Measurements from ENCODE around the gene FLNA. TPM values are rescaled to one million over a fixed set of nuclear protein-coding genes. Genes with fewer than 3 reads are reported as not detected.

Gene FLNA
- total RNA-seq, 1 experiment from 2014 or later = 1,210 TPM

DNA sequence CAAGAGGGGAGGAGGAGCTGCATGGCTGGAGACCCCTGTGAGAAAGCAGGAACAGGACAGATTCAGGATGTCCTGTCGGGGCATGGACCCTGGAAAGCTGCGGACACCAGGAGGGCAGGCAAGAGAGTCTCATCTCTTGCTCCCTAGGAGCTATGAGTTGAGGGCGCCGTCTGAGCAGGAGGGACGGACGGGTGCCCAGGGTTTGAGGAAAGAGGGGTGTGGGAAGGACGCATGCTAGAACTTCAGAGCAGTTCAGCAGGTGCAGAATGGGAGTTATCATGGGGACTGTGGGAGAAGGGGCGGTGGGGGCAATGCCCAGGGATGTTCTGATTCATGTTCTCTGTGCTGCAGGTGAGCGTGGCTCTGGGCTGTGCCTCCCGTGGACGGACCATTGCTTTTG, 54.0 kb downstream of the FLNA start:
- H3K9me3 ChIP-seq (ENCODE audit: low read depth, low read length, poor library complexity, severe bottlenecking) = no peaks in the 10 kb centered on the region
- ChIA-PET POLR2A (ENCODE audit: low non-redundant PET) (no interaction called here), CTCF (no interaction called here)
- peaks cover 23% of the 10 kb centered on the region for H3K27me3 ChIP-seq (replicated peaks; ENCODE audit: insufficient read depth, low read depth, low read length, poor library complexity)
- H3K4me1 ChIP-seq (ENCODE audit: insufficient read depth, low read length, poor library complexity, severe bottlenecking) = no peaks in the 10 kb centered on the region
- H3K4me3 ChIP-seq (ENCODE audit: low read depth, low read length, poor library complexity, severe bottlenecking) = no peak overlapping the region
- no peak for DNase-seq (ENCODE audit: low spot score)
- TF ChIP-seq EZH2 (IDR thresholded peaks at IDR 0.05; ENCODE audit: borderline replicate concordance, low read depth, low read length, poor library complexity, severe bottlenecking) = no peak
- TF ChIP-seq, protein P1, sequence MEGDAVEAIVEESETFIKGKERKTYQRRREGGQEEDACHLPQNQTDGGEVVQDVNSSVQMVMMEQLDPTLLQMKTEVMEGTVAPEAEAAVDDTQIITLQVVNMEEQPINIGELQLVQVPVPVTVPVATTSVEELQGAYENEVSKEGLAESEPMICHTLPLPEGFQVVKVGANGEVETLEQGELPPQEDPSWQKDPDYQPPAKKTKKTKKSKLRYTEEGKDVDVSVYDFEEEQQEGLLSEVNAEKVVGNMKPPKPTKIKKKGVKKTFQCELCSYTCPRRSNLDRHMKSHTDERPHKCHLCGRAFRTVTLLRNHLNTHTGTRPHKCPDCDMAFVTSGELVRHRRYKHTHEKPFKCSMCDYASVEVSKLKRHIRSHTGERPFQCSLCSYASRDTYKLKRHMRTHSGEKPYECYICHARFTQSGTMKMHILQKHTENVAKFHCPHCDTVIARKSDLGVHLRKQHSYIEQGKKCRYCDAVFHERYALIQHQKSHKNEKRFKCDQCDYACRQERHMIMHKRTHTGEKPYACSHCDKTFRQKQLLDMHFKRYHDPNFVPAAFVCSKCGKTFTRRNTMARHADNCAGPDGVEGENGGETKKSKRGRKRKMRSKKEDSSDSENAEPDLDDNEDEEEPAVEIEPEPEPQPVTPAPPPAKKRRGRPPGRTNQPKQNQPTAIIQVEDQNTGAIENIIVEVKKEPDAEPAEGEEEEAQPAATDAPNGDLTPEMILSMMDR (conservative IDR thresholded peaks at IDR 0.05; ENCODE audit: low read depth, low read length) = no peak
- no peaks in the 10 kb centered on the region for H3K36me3 ChIP-seq (ENCODE audit: insufficient read depth, low read length, poor library complexity, severe bottlenecking)
- no TSS peak for BruUV-seq (replicated peaks)
- intact Hi-C loops (cut with micrococcal nuclease; ENCODE audit: unreplicated experiment) = no loop called here
- no peak overlapping the region for H3K27ac ChIP-seq (ENCODE audit: low read depth, low read length, poor library complexity, severe bottlenecking)

DNA sequence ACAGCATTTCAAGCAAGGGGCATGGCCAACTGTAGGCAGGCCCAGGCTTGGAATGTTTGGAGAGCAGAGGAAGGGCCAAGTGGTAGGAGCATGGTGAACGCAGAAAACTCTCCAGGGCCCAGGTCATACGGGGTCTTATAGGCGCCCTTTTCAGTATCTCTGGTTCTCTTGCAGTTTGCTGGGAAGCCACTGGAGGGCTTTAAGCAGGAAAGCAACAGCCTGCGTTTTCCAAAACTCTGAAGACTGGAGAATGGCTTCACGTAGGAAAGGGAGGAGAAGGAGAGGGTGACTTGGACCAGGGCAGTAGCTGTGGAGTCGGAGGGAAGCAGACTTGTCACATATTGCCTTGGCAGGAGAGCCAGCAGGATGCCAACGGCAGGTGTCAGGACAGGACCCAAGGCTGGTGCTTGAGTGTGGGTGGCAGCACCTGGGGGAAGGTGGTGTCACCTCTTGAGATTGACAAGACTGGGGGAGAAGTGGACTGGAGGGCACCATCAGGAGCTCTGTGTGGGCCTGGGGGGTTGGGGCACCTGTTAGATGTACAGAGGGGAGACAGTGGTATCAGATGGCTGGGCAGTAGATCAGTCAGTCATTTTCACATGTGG, 56.9 kb downstream of the FLNA start:
- Histone ChIP-seq H3K36me3 (ENCODE audit: insufficient read depth, low read length, poor library complexity, severe bottlenecking) (no peaks in the 10 kb centered on the region), H3K27me3 (replicated peaks; ENCODE audit: insufficient read depth, low read depth, low read length, poor library complexity) (peaks cover under 1% of the 10 kb centered on the region), H3K27ac (ENCODE audit: low read depth, low read length, poor library complexity, severe bottlenecking) (no peak overlapping the region), H3K9me3 (ENCODE audit: low read depth, low read length, poor library complexity, severe bottlenecking) (no peaks in the 10 kb centered on the region), H3K4me1 (ENCODE audit: insufficient read depth, low read length, poor library complexity, severe bottlenecking) (no peaks in the 10 kb centered on the region), H3K4me3 (ENCODE audit: low read depth, low read length, poor library complexity, severe bottlenecking) (no peak overlapping the region)
- no TSS peak for BruUV-seq (replicated peaks)
- no peak for TF ChIP-seq EZH2 (IDR thresholded peaks at IDR 0.05; ENCODE audit: borderline replicate concordance, low read depth, low read length, poor library complexity, severe bottlenecking)
- TF ChIP-seq, protein P1 (conservative IDR thresholded peaks at IDR 0.05; ENCODE audit: low read depth, low read length) = peak; percentile 61
- CTCF ChIA-PET = no interaction called here
- intact Hi-C loops (cut with micrococcal nuclease; ENCODE audit: unreplicated experiment) = no loop called here
- peak; percentile 42 for DNase-seq (ENCODE audit: low spot score)
- POLR2A ChIA-PET (ENCODE audit: low non-redundant PET) = no interaction called here

DNA sequence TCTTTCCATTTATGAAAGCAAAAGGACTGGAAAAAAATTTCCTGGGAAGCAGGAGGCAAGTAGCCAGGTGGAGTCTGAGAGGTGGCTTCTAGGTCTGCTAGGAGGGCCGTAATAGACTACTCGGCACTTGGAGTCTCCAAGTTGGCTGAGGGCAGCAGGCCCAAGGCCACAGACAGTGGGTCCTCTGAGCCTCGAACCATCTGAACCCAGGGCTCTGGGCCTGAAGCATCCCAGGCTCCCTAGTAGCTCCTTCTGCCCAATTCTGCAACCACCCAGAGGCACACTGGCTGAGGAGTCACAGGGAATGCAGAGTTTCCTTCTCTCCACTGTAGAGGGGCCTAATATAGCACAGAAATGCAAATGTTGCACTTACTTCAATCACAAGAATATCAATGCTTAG, 59.0 kb downstream of the FLNA start:
- Histone ChIP-seq H3K27ac (ENCODE audit: low read depth, low read length, poor library complexity, severe bottlenecking) (no peak overlapping the region), H3K4me1 (ENCODE audit: insufficient read depth, low read length, poor library complexity, severe bottlenecking) (no peaks in the 10 kb centered on the region), H3K36me3 (ENCODE audit: insufficient read depth, low read length, poor library complexity, severe bottlenecking) (no peaks in the 10 kb centered on the region), H3K9me3 (ENCODE audit: low read depth, low read length, poor library complexity, severe bottlenecking) (no peaks in the 10 kb centered on the region), H3K27me3 (replicated peaks; ENCODE audit: insufficient read depth, low read depth, low read length, poor library complexity) (no peaks in the 10 kb centered on the region), H3K4me3 (ENCODE audit: low read depth, low read length, poor library complexity, severe bottlenecking) (no peak overlapping the region)
- TF ChIP-seq, protein P1 (conservative IDR thresholded peaks at IDR 0.05; ENCODE audit: low read depth, low read length) = no peak
- TF ChIP-seq EZH2 (IDR thresholded peaks at IDR 0.05; ENCODE audit: borderline replicate concordance, low read depth, low read length, poor library complexity, severe bottlenecking) = no peak
- BruUV-seq (replicated peaks) = no TSS peak
- CTCF ChIA-PET = interaction anchor here (1.3 kb wide), 1 partner anchor 8 kb away, joined by 3 read pairs; no protein-coding TSS in a partner anchor
- intact Hi-C loops (cut with micrococcal nuclease; ENCODE audit: unreplicated experiment) = no loop called here
- POLR2A ChIA-PET (ENCODE audit: low non-redundant PET) = no interaction called here
- DNase-seq (ENCODE audit: low spot score) = no peak

Data from A673 (cell line).